ENCODE results near the gene PER2. TPM values are rescaled to one million over a fixed set of nuclear protein-coding genes. Genes with fewer than 3 reads are reported as not detected.

PER2 gene
- total and polyA plus RNA-seq, 2 donors (not counting 3 experiments of a cell fraction or from before 2014, with no cell fraction given) = 0.86 to 3.8 TPM

DNA sequence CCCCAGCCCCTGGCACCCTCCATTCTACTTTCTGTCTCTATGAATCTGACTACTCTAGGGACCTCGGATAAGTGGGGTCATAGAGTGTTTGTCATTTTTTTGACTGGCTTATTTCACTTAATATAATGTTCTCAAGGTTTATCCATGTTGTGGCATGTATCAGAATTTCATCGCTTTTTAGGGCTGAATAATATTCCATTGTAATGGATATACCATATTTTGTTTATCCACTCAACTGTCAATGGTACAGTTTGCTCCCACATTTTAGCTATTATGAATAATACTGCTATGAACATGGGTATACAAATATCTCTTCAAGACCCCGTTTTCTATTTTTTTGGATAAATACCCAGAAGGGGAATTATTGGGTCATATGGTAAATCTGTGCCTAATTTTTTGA, 39.3 kb upstream of the PER2 start:
- Histone ChIP-seq H3K9ac (replicated peaks; ENCODE audit: extremely low read depth, insufficient read depth, low read length) (no peak overlapping the region), H3K4me2 (ENCODE audit: insufficient read depth, low read length) (no peak overlapping the region), H3K79me2 (ENCODE audit: control insufficient read depth, insufficient read depth, low read length) (no peaks in the 10 kb centered on the region), H3K4me1 (ENCODE audit: control insufficient read depth, extremely low read depth, insufficient read depth, low read length) (no peaks in the 10 kb centered on the region), H3K9me1 (replicated peaks; ENCODE audit: control insufficient read depth, extremely low read depth, insufficient read depth, low read length) (no peaks in the 10 kb centered on the region), H3K9me3 (replicated peaks; ENCODE audit: control insufficient read depth, insufficient read depth, low read length) (no peaks in the 10 kb centered on the region), H4K20me1 (replicated peaks; ENCODE audit: control insufficient read depth, extremely low read depth, insufficient read depth, low read length) (no peaks in the 10 kb centered on the region), H3K27me3 (ENCODE audit: control insufficient read depth in 2 of 2, insufficient read depth in 2 of 2, low read length in 2 of 2) (no peaks in the 10 kb centered on the region), H3K36me3 (ENCODE audit: control insufficient read depth in 2 of 2, extremely low read depth in 1 of 2, insufficient read depth in 2 of 2, low read length in 2 of 2) (peaks cover 0 to 7% of the 10 kb centered on the region in 2 experiments), H3K27ac (ENCODE audit: insufficient read depth, low read depth, low read length) (no peak overlapping the region), H2AFZ (ENCODE audit: low read depth, low read length) (no peak overlapping the region), H3K4me3 (replicated peaks in 1 of 3; ENCODE audit: insufficient read depth in 1 of 3, low read depth in 1 of 3, low read length in 3 of 3) (no peak overlapping the region)
- ChIA-PET CTCF (interaction anchor here (0.9 kb wide), 1 partner anchor 9 kb away, joined by 3 read pairs; no protein-coding TSS in a partner anchor), POLR2A (no interaction called here)
- FAIRE-seq = no peak
- dilution Hi-C loops (cut with MboI; ENCODE audit: extremely low pct_ligation_motif_present, low sequenced_read_pairs) (no loop called here), intact Hi-C loops (cut with micrococcal nuclease) (no loop called here)
- no TSS peak for BruUV-seq (replicated peaks)
- TF ChIP-seq, protein P1, sequence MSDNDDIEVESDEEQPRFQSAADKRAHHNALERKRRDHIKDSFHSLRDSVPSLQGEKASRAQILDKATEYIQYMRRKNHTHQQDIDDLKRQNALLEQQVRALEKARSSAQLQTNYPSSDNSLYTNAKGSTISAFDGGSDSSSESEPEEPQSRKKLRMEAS (IDR thresholded peaks at IDR 0.05; ENCODE audit: insufficient read depth, insufficient read length) = no peak
- TF ChIP-seq EZH2 (IDR thresholded peaks at IDR 0.05; ENCODE audit: borderline replicate concordance, low read depth, low read length, severe bottlenecking) (no peak), GATA2 (IDR thresholded peaks at IDR 0.05; ENCODE audit: insufficient read depth, insufficient read length, low read depth, low read length) (no peak), JUN (IDR thresholded peaks at IDR 0.05; ENCODE audit: borderline replicate concordance, insufficient read depth, insufficient read length, low read depth) (no peak), POLR2AphosphoS5 (IDR thresholded peaks at IDR 0.05; ENCODE audit: insufficient read depth, low read depth, low read length) (no peak), FOS (IDR thresholded peaks at IDR 0.05; ENCODE audit: borderline replicate concordance, insufficient read depth, low read length) (no peak)
- TF ChIP-seq, protein P2, sequence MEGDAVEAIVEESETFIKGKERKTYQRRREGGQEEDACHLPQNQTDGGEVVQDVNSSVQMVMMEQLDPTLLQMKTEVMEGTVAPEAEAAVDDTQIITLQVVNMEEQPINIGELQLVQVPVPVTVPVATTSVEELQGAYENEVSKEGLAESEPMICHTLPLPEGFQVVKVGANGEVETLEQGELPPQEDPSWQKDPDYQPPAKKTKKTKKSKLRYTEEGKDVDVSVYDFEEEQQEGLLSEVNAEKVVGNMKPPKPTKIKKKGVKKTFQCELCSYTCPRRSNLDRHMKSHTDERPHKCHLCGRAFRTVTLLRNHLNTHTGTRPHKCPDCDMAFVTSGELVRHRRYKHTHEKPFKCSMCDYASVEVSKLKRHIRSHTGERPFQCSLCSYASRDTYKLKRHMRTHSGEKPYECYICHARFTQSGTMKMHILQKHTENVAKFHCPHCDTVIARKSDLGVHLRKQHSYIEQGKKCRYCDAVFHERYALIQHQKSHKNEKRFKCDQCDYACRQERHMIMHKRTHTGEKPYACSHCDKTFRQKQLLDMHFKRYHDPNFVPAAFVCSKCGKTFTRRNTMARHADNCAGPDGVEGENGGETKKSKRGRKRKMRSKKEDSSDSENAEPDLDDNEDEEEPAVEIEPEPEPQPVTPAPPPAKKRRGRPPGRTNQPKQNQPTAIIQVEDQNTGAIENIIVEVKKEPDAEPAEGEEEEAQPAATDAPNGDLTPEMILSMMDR (IDR thresholded peaks at IDR 0.05; ENCODE audit: extremely low read depth in 1 of 2, insufficient read depth in 1 of 2, low read depth in 1 of 2, low read length in 2 of 2) = no peak
- DNase-seq (ENCODE audit: low read depth, low spot score) = no peak
